OCI-LY7 (cell line): ENCODE measurements around the gene EYS.

Experiments used
- CTCF ChIP-seq: fragments of 200-600 bp; sonication (generic); conservative IDR thresholded peaks from 2 replicates; pipeline ENCODE4 v1.5.1; 2014; ENCODE audit warnings: mild to moderate bottlenecking, antibody characterized with exemption, low read length, moderate library complexity, mixed read lengths
- EZH2phosphoT487 ChIP-seq: fragments of 200-600 bp; sonication (generic); IDR thresholded peaks from 2 replicates; pipeline ENCODE4 v1.6.1; 2018; ENCODE audit warnings: low read depth, borderline replicate concordance, mild to moderate bottlenecking, mixed run types, antibody characterized with exemption, low read length, moderate library complexity, mixed read lengths

GRCh38 chr6:64811119-64811518 lies 895.9 kb downstream of the EYS start:
- TF ChIP-seq CTCF (no peak), EZH2phosphoT487 (no peak)
